Ecto neural progenitor cell (in vitro differentiated cells): Measurements from ENCODE around the gene SLC25A39.

Experiments used
- DNase-seq: peaks from one replicate; pipeline ENCODE4 v3.0.0-alpha.2; 2018; ENCODE audit warnings: low spot score

The SLC25A39 gene

GRCh38 chr17:44312396-44313104 is 12.1 kb downstream of the SLC25A39 start:
- no peak for DNase-seq

- DNase-seq, result no peak
Measured at GRCh38 chr17:44311562-44312181, 13.0 kb downstream of the SLC25A39 start.

GRCh38 chr17:44310609-44311376 is 13.8 kb downstream of the SLC25A39 start:
- DNase-seq, result no peak

- no peak for DNase-seq
Measured at GRCh38 chr17:44310188-44310587, 14.4 kb downstream of the SLC25A39 start.

- DNase-seq, result no peak
Measured at GRCh38 chr17:44309472-44309871, 15.2 kb downstream of the SLC25A39 start.

GRCh38 chr17:44308865-44309264 is 15.8 kb downstream of the SLC25A39 start:
- no peak for DNase-seq

GRCh38 chr17:44308320-44308818 is 16.3 kb downstream of the SLC25A39 start, which contains the start of gene RUNDC3A:
TSS of gene RUNDC3A (plus strand) at chr17:44308601. CDS start at chr17:44308833, 232 bp downstream.
- peak; percentile 99 for DNase-seq

- no peak for DNase-seq
Measured at GRCh38 chr17:44307387-44308186, 17.0 kb downstream of the SLC25A39 start.

GRCh38 chr17:44304651-44305050 is 20.0 kb downstream of the SLC25A39 start:
- no peak for DNase-seq

GRCh38 chr17:44297975-44298374 is 26.6 kb downstream of the SLC25A39 start:
- DNase-seq, result no peak

- DNase-seq, result no peak
Measured at GRCh38 chr17:44293509-44294226, 31.0 kb downstream of the SLC25A39 start.

GRCh38 chr17:44287651-44288050 is 37.0 kb downstream of the SLC25A39 start:
- DNase-seq, result no peak

- no peak for DNase-seq
Measured at GRCh38 chr17:44284024-44284400, 40.6 kb downstream of the SLC25A39 start.

- no peak for DNase-seq
Measured at GRCh38 chr17:44283344-44284023, 41.1 kb downstream of the SLC25A39 start.

GRCh38 chr17:44282264-44282663 is 42.4 kb downstream of the SLC25A39 start:
- DNase-seq, result no peak

GRCh38 chr17:44281570-44281969 is 43.1 kb downstream of the SLC25A39 start:
- DNase-seq, result no peak

GRCh38 chr17:44280392-44280937 is 44.2 kb downstream of the SLC25A39 start:
- DNase-seq, result no peak

- DNase-seq, result no peak
Measured at GRCh38 chr17:44279666-44280391, 44.8 kb downstream of the SLC25A39 start.

- DNase-seq, result no peak
Measured at GRCh38 chr17:44279346-44279665, 45.3 kb downstream of the SLC25A39 start.

- DNase-seq, result no peak
Measured at GRCh38 chr17:44277976-44278375, 46.6 kb downstream of the SLC25A39 start.
